ENCODE results near the gene PDHX. TPM values are rescaled to one million over a fixed set of nuclear protein-coding genes. Genes with fewer than 3 reads are reported as not detected.
"Not testable (repeated sequence)": the region's sequence is repeated elsewhere in the genome, so short reads cannot be mapped to it uniquely, and the experiment has no call there.

PDHX gene
- total RNA-seq, 1 donor from 2014 or later: 147 TPM

DNA sequence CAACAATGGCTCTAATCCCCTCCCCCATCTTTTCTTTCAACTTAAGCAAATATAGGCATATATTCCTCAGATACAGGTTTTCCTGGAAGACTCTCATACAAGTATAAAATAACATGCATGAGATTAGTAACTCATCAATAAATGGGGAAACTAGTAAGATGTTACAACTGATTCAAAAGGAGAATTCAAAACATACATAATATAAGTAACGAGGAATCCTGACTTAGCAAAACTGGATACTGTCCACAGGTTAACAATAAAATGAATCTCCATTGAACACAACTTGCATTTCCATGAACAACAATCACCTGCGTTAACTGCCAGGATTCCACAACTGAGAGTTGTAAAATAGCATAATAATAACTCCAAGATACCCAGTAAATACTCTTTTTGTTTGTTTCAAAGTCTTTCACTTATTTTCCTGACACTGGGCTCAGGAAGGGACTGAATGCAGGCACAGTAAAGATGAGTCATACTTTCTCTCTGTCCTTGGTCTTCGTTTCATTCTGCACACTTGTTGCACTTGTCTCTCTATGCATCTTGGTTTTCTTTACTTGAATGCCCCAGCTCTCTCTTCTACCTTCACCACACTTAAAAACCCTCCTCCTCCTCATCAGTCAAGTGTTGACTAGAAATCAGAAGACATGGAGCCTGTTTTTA, 8.4 kb upstream of the PDHX start:
- no peak for ATAC-seq
- intact Hi-C loops (cut with micrococcal nuclease): no loop called here
- DNase-seq: no peak

DNA sequence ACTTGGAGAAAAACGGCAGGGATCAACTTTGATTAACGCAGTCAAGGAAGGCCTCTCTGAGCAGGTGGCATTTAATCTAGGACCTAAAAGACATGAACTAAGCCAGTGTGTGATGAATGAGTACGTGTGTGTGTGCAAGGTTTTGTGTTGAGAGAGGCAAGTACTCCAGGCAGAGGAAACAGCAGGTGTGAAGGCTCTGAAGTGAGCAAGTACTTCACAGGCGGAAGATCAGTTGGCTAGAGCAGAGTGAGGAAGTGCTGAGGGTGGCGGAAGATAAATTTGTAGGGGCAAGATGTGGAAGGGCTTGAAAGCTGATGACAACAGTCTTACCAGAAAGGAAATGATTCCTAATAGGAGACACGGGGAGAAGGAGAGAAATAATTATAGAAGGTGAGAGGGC, 7.0 kb upstream of the PDHX start:
- DNase-seq: no peak
- ATAC-seq: no peak
- intact Hi-C loops (cut with micrococcal nuclease): no loop called here

DNA sequence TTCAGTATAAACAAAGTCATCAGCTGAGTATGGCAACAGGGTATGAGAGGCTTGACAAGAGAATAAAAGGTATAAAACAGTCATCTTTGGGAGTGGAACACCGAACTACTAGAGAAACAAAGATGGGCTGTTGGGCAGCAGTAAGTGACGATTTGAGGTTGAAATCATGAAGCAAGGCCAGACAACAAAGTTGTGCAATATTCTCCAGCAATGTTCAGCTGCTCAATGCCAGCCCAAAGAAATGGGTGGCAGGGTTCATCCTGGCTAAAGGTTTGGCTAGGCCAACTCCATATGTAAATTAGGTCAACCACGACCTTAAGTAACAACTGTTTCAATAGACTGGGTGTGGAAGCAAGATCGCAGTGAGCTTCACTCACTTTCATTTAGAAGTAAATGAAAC, 6.5 kb upstream of the PDHX start:
- ATAC-seq (no peak), DNase-seq (no peak)
- intact Hi-C loops (cut with micrococcal nuclease): no loop called here

DNA sequence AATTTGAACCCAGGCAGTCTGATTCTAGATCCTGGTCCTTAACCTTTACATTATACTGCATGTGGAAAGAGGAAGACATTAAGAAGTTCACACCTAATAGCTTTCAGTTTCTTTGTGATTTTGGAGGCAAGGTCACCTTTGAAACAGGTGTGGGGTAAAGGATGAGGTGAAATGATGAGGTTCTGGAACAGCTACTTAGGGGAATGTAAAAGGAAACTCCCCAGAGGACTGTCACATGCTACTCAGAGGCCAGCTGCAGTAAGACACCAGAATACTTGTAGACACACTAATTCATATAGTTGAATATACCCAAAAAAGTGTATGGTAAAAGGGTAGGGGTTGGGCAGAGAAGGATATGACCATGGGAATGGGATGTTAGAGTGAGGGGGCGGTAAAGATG, 5.6 kb upstream of the PDHX start:
- no peak for ATAC-seq
- no peak for DNase-seq
- intact Hi-C loops (cut with micrococcal nuclease): no loop called here

DNA sequence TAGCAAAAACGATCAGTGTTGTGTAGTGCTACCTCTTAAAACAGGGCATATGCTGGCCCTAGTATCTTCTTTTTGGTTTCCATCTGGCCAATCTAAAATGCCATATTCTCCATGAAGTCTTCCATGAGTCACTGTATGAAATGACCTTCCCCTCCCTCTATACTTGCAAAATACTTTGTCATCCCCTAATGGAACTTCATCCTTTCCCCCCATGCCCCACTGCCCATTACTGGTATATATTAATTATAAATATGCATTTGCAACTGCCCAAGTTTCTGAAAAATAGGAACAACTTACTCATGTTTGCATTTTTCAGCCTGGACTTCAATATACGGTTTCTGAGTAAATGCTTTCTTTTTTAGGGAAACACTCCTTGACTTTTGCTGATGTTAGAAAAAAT, 4.7 kb upstream of the PDHX start:
- intact Hi-C loops (cut with micrococcal nuclease): no loop called here

DNA sequence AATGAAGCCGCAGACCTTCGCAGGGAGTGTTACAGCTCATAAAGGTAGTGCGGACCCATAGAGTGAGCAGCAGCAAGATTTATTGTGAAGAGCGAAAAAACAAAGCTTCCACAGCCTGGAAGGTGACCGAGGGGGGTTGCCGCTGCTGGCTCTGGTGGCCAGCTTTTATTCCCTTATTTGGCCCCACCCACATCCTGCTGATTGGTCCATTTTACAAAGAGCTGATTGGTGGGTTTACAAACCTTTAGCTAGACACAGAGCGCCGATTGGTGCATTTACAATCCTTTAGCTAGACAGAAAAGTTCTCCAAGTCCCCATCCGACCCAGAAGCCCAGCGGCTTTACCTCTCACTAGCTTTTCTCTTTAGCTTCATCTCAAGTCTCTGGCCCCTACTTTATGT, 2.9 kb upstream of the PDHX start:
- intact Hi-C loops (cut with micrococcal nuclease); DNase-seq; ATAC-seq: not testable (repeated sequence)

More for the DNA sequence above, 4.7 kb upstream of the PDHX start:
- no peak for DNase-seq
- no peak for ATAC-seq

DNA sequence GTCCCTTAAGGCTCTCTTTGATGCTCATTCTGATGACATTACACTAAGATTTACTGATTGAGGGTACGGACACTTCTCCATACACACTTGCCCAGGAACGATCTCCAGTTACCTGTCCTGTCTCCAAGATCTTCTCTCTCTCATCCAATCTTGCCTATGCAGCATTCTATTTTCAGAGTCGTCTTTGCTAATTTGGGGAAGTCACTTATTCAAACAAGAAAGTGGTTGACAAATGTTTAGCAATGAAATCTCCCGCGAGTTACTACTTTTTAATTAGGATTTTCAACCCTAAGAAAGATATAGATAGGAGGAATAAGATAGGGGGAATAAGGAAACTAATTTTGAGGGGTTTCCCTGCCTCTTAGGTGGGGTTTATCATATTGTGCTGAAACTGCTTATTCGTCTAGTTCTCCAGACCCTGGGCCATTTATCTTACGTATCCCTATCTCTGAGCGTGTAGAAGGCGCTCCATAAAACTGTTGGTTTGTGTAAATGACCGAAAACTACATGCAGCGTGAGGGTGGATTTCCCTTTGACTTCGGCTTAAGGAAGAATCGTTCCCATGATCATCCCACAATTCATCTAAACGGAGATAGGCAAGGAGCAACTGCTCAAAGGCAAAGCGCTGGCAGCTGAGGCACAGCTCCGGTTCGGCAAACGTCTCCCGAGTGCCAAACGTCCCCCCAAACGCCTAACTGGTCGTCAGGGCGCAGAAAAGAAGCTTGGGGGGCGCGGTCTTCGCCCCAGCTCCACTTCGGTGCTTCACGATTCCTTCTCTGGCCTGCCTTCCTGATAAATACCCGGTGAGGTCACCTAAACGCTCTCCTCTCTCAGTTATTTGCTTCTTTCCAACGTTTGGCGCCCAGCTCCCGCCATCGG, 1.0 kb upstream of the PDHX start:
- no peak for DNase-seq
- peak; percentile 6 for ATAC-seq
- intact Hi-C loops (cut with micrococcal nuclease): no loop called here

DNA sequence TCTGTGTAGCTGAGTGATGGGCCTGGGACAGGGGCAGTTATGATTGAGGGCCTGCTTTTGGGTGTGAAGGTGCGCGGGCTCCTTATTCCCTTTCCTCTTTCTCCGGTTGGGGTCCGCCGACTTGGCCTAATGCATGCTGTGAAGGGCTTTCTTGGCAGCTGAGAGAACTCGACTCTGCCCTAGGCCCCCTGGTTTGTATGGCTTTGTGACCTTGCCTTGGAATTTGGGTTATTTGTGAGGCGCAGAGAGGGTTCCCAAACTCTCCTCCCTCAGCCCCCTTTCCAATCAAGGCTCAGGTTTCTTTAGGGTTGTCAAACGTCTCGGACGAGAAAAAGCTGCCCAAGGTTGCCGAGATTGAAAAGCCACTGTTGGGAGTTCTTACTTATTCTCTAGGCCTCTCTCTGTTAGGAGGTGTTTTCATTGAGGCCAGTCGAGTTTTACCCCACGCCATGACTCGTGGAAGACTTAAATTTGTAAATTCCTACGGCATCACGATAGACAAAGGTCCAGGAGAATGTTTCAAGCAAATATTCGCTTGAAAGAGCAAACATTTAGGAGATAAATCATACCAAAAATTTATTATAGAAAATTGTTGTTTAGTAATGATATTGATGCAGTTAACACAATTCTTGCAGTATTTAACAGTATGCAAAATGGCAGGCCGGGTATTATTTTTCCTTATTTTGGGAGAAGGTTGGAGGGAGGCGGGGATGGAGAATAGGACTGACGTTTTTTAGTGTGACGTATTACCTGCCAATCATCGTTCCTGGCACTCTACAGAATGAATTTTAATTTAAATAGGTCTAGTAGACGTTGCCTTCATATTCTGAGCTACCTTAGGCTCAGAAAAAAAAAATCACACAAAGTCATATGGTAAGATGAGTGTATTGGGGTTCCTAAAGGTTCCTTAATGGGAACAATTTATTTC, 689 bp downstream of the PDHX start:
- intact Hi-C loops (cut with micrococcal nuclease): no loop called here
- peak; percentile 25 for ATAC-seq
- DNase-seq: no peak

DNA sequence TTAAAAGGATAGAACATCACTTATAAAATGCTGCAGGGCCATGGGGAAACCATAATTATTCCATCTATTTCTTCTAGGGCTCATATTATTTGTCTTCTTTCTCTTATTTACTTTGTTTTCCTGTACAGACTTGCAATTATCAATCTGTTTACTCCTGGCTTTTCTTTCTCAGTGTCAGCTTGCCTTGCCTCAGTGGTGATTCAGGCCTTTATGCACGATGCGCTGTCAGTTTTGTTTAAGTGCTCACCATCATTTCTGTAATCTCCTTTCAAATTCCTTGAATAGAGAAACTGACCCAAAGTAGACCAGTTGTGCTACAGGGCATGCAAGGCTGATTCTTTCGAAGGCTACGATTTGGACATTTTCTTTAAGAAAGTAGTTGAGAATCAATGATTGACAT, 4.7 kb downstream of the PDHX start:
- ATAC-seq (no peak), DNase-seq (no peak)
- intact Hi-C loops (cut with micrococcal nuclease): no loop called here

DNA sequence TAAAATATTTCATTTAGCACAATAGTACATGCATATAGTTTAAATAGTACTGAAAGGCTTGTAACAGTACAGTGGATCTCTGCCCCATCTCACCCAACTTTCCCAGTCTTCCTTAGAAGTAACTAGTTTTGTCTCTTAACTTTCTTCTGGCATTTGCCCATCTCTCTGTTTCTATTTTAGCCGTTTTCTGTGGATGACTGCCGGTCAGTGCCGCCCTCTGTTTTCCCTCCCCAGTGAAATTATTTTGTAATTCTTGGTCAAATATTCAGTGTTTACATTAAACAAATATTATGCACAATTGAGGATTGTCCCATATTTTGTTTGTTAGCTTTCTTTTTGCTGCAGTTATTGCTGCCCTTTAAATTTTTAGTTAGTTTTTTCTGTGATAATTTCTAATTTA, 8.3 kb downstream of the PDHX start:
- intact Hi-C loops (cut with micrococcal nuclease): loop anchor here (5.0 kb wide), 2 partner anchors 313 to 463 kb away; no protein-coding TSS in a partner anchor
- DNase-seq: no peak
- no peak for ATAC-seq

DNA sequence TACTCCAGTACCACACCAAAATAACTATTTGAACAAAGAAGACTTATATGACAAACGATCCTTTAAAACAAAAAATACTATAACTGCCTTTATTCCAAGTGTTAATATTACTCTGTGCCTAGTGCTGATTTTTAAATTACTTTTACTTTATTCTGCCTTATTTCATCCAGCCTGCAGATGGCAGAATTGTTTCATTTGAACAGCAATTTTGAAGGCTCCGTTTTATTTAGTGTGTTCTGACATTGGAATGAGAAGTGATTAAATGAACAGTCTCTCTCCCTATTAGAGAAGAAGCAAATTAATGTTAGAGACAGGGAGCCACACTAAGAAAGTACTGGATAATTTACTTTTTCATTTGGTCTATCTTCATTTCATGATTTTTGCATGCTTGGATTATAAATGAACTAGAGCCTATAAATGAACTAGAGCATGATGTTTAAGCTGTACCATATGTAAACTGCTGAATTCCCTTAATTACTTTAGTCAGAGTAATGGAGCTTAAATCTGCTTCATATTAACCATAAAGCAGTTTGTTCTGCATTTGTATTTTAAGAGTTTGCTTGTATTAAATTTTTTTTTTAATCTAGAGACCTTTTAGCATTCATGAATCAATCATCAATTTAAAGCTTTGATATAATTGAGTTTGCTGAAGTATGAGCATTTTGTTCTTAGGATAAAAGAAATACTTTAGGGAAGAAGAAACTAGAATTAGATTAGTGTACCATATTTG, 9.8 kb downstream of the PDHX start:
- ATAC-seq: peak; percentile 72
- intact Hi-C loops (cut with micrococcal nuclease): loop anchor here (5.0 kb wide), 2 partner anchors 311 to 461 kb away; no protein-coding TSS in a partner anchor
- no peak for DNase-seq

DNA sequence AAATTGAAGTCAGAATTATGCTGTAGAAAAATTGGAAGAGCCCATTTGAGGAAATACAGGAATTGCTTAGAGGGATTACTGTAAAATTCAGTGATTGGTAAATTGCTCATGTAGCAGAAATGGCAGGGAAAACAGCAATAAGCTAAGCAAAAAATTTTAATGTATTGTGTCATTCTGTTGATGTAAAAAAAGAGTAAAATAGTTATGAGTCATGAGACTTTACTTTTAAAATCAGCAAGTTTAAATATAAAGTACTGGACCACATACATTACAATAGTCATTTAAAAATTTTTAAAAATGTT, 10.4 kb downstream of the PDHX start:
- DNase-seq (no peak), ATAC-seq (no peak)
- intact Hi-C loops (cut with micrococcal nuclease): loop anchor here (5.0 kb wide), 2 partner anchors 311 to 461 kb away; no protein-coding TSS in a partner anchor

DNA sequence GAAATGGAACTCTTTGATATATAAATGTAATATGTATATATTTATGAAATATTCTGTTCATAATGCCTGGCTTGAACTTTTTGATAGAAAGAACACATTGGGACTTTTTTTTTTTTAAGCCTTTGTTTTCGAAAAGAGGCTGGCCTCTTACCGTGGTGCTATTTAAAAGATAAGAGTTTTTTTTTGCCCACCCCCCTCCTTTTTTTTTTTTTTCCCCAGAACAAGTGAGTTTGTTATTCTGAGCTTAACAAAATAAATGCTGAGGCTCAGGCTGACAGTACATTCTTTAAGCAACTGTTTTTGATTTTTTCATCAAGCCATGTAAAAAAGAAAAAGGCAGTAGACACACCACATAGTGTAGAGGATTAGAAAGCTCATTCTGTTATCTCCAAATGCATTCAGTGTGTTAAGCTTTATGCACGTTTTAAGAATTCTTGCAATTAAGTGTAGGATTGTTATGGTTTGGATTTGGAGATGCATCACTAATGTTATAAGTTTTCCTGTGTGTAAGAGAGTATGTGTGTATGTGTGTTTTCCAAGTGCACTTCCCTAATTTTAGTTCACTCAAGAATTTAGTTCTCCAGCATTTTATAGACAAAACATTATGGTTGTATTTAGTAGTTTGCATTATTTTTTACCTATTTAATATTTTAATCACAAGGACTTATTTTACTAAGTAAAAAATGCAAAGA, 12.0 kb downstream of the PDHX start:
- intact Hi-C loops (cut with micrococcal nuclease): loop anchor here (5.0 kb wide), 2 partner anchors 309 to 459 kb away; no protein-coding TSS in a partner anchor
- no peak for ATAC-seq
- DNase-seq: no peak

DNA sequence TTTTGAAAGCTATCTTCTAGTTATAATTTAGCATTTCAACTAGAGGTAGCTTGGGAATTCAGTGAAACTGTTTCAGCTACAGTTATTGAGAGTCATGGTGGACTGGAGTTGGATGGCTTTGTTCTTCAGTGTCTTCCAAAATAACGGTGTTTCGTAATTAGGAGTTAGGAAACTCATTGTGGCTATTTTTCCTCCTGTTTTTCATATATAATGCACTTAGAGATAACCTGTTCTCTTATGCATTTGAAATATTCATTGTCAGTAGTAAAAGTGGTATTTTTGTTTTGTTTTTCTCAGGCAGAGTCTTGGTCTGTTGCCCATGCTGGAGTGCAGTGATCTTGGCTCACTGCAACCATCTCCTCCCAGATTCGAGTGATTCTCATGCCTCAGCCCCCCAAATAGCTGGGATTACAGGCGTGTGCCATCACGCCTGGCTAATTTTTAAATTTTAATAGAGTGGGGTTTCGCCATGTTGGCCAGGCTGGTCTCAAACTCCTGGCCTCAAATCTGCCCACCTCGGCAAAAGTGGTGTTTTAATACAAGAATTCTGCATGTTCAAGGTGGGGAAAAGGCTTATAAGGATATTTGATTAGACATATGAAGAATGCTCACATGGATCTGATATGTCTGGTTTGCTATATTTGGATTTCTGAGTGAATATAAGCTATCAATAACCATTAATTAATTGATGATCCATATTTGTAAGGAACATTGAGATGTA, 12.7 kb downstream of the PDHX start:
- intact Hi-C loops (cut with micrococcal nuclease): loop anchor here (5.0 kb wide), 2 partner anchors 308 to 458 kb away; no protein-coding TSS in a partner anchor
- no peak for ATAC-seq
- DNase-seq: no peak

DNA sequence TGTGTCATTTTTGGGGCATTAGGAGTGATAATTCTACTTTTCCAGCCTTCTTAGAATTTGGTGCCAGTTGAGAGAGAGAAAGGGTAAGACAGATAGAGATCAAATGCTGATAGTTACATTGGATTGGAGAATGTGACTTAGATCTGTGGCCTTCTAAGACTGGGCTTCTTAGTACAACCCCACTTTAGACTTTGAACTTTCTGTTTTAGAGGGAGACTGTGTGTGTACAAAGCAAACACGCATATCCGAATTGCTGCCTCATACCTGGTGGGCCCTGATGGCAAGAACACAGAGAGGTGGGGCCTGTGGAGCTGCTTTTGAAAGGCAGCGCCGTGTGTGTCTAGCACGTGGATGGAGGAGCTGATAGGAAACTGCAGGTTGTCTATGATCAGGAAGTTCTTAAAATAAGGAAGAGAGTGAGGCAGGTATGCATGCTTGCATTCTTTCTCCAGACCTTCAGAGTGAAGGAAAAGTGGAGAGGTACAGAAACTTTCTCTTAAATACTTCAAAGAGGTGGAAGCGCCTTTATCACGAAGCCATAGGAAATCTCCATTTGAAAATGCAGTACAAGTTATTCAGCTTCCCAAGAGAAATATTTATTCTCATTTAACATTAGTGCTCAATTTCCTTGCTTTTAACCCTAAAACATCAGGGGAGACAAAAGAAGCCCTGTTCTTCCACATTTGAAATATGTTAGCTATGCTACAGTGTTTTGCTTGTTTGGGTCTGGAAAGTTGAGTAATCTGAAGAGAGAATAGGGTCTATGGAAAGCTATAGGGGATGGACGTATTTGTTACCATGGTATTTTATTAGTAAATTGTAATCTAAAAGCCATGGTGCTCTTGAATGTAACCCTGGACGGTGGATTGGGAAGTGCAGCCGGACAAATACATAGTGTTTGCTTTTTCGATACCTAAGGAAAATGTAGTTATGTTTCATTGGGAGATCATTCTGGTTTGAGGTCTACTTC, 13.7 kb downstream of the PDHX start:
- ATAC-seq (no peak), DNase-seq (no peak)
- intact Hi-C loops (cut with micrococcal nuclease): loop anchor here (5.0 kb wide), 2 partner anchors 307 to 457 kb away; no protein-coding TSS in a partner anchor

DNA sequence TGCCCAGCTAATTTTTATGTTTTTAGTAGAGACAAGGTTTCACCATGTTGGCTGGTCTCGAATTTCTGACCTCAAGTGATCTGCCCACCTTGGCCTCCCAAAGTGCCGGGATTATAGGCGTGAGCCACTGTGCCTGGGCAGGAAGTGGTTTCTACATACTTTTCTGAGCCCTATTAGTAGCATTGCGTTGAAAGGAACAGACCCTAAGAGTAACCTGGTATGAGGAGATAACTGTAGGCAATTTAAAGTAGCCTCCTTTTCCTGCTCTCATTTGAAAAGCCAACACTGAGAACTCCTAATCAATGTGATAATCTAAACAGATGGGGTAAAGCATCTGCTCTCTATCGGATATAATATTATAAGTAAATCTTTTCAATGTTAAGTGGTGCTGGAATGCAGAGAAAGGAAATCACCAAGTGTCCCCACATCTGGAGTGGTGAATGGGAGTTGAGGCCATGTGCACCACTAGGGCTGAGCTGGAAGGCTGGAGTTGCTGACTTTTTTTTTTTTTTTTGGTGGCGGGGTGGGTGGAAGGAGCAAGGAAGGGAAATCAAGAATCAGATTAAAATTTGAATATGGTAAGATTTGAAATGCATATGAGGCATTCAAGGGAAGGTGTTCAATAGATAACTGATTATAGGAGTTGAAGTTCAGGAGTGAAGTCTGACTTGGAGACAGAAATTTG, 20.7 kb downstream of the PDHX start:
- no peak for DNase-seq
- intact Hi-C loops (cut with micrococcal nuclease): no loop called here
- no peak for ATAC-seq
